Fibroblast of lung (primary cell): Measurements from ENCODE around the gene ITPRID2.

Experiments used
- EZH2 ChIP-seq: IDR thresholded peaks from 2 replicates; pipeline ENCODE4 v1.5.1; 2012; ENCODE audit warnings: low read length, control low read depth, mild to moderate bottlenecking; ENCODE audit errors: missing control alignments
- TF ChIP-seq, protein P1 (sequence below), 2 donors: IDR thresholded peaks in 1 of 2; conservative IDR thresholded peaks in 1 of 2; 1 replicate in 1 of 2; 2 replicates in 1 of 2; pipeline ENCODE4 v1.5.1; 2011 to 2012; ENCODE audit warnings: low read length in 2 of 2, control low read depth in 1 of 2, inconsistent platforms in 1 of 2, low read depth in 1 of 2, mild to moderate bottlenecking in 1 of 2

- TF ChIP-seq, protein P1, sequence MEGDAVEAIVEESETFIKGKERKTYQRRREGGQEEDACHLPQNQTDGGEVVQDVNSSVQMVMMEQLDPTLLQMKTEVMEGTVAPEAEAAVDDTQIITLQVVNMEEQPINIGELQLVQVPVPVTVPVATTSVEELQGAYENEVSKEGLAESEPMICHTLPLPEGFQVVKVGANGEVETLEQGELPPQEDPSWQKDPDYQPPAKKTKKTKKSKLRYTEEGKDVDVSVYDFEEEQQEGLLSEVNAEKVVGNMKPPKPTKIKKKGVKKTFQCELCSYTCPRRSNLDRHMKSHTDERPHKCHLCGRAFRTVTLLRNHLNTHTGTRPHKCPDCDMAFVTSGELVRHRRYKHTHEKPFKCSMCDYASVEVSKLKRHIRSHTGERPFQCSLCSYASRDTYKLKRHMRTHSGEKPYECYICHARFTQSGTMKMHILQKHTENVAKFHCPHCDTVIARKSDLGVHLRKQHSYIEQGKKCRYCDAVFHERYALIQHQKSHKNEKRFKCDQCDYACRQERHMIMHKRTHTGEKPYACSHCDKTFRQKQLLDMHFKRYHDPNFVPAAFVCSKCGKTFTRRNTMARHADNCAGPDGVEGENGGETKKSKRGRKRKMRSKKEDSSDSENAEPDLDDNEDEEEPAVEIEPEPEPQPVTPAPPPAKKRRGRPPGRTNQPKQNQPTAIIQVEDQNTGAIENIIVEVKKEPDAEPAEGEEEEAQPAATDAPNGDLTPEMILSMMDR (conservative IDR thresholded peaks at IDR 0.05 in 1 of 2, IDR thresholded peaks at IDR 0.05 in 1 of 2; ENCODE audit: low read depth in 1 of 2, low read length in 2 of 2) = no peak
- TF ChIP-seq EZH2 = no peak
Observed at GRCh38 chr2:181892799-181893435, 1.4 kb downstream of the ITPRID2 start.
